GM20431 (cell line): ENCODE data around the gene SLIT1.

ENCODE experiments used
- in situ Hi-C: fragments of 300-500 bp; cut with MseI, MboI; formaldehyde crosslinking; loops from one replicate; pipeline ENCODE4 v1.15.0; 2020; ENCODE audit warnings: low sequenced_read_pairs; ENCODE audit not compliant: unreplicated experiment

Gene SLIT1

GRCh38 chr10:97149079-97149531, 36.7 kb downstream of the SLIT1 start:
- in situ Hi-C loops, result no loop called here

- in situ Hi-C loops, result no loop called here
Observed at GRCh38 chr10:97144297-97144696, 41.5 kb downstream of the SLIT1 start.

- in situ Hi-C loops, result no loop called here
Observed at GRCh38 chr10:97142834-97143233, 42.9 kb downstream of the SLIT1 start.

- in situ Hi-C loops, result no loop called here
Observed at GRCh38 chr10:97140902-97141745, 44.6 kb downstream of the SLIT1 start.

- in situ Hi-C loops, result no loop called here
Observed at GRCh38 chr10:97140049-97140846, 45.5 kb downstream of the SLIT1 start.

- in situ Hi-C loops, result no loop called here
Observed at GRCh38 chr10:97139651-97140048, 46.1 kb downstream of the SLIT1 start.

- in situ Hi-C loops, result no loop called here
Observed at GRCh38 chr10:97138846-97139245, 46.9 kb downstream of the SLIT1 start.

GRCh38 chr10:97138174-97138573, 47.6 kb downstream of the SLIT1 start:
- in situ Hi-C loops, result no loop called here

- in situ Hi-C loops, result no loop called here
Observed at GRCh38 chr10:97136756-97137155, 49.0 kb downstream of the SLIT1 start.

GRCh38 chr10:97135464-97135863, 50.3 kb downstream of the SLIT1 start:
- in situ Hi-C loops, result no loop called here

- in situ Hi-C loops, result no loop called here
Observed at GRCh38 chr10:97134983-97135382, 50.8 kb downstream of the SLIT1 start.

GRCh38 chr10:97134110-97134509, 51.6 kb downstream of the SLIT1 start:
- in situ Hi-C loops, result no loop called here

GRCh38 chr10:97132273-97132672, 53.5 kb downstream of the SLIT1 start:
- in situ Hi-C loops, result no loop called here

- in situ Hi-C loops, result no loop called here
Observed at GRCh38 chr10:97131666-97132065, 54.1 kb downstream of the SLIT1 start.

- in situ Hi-C loops, result no loop called here
Observed at GRCh38 chr10:97131181-97131628, 54.6 kb downstream of the SLIT1 start.

GRCh38 chr10:97129666-97130065, 56.1 kb downstream of the SLIT1 start:
- in situ Hi-C loops, result no loop called here

GRCh38 chr10:97128516-97129154, 57.1 kb downstream of the SLIT1 start:
- in situ Hi-C loops, result no loop called here

GRCh38 chr10:97128039-97128492, 57.7 kb downstream of the SLIT1 start:
- in situ Hi-C loops, result no loop called here

GRCh38 chr10:97127509-97127908, 58.2 kb downstream of the SLIT1 start:
- in situ Hi-C loops, result no loop called here

- in situ Hi-C loops, result no loop called here
Observed at GRCh38 chr10:97124211-97124610, 61.5 kb downstream of the SLIT1 start.

- in situ Hi-C loops, result no loop called here
Observed at GRCh38 chr10:97123765-97124164, 62.0 kb downstream of the SLIT1 start.
